Central memory CD8-positive, alpha-beta T cell (primary cell): ENCODE results near the gene PHF19.

Source experiments
- ATAC-seq: fragments of 150-1000 bp; cut with Tn5 transposase; replicated peaks from 2 replicates; pipeline ENCODE4 v1.10.0; 2022; ENCODE audit warnings: mild to moderate bottlenecking, moderate FRiP score, moderate number of reproducible peaks; ENCODE audit not compliant: poor library complexity, severe bottlenecking; ENCODE audit errors: extremely low read depth
- DNase-seq, 2 donors: peaks; one replicate each; pipeline ENCODE4 v3.0.0; 2021; ENCODE audit warnings: low spot score in 2 of 2
- H3K27ac Mint-ChIP-seq: one replicate; pipeline ENCODE4 v1.8.0; 2022; ENCODE audit warnings: low read depth, mild to moderate bottlenecking, moderate library complexity, mixed read lengths
- H3K27me3 Mint-ChIP-seq: one replicate; pipeline ENCODE4 v1.8.0; 2022; ENCODE audit warnings: mixed read lengths
- H3K36me3 Mint-ChIP-seq: one replicate; pipeline ENCODE4 v1.8.0; 2022; ENCODE audit warnings: mild to moderate bottlenecking, moderate library complexity, mixed read lengths; ENCODE audit not compliant: insufficient read depth
- H3K4me1 Mint-ChIP-seq: one replicate; pipeline ENCODE4 v1.8.0; 2022; ENCODE audit warnings: mixed read lengths
- H3K4me3 Mint-ChIP-seq: one replicate; pipeline ENCODE4 v1.8.0; 2022; ENCODE audit warnings: mild to moderate bottlenecking, moderate library complexity, mixed read lengths
- H3K9me3 Mint-ChIP-seq: one replicate; pipeline ENCODE4 v1.8.0; 2022; ENCODE audit warnings: mixed read lengths

PHF19 gene

DNA sequence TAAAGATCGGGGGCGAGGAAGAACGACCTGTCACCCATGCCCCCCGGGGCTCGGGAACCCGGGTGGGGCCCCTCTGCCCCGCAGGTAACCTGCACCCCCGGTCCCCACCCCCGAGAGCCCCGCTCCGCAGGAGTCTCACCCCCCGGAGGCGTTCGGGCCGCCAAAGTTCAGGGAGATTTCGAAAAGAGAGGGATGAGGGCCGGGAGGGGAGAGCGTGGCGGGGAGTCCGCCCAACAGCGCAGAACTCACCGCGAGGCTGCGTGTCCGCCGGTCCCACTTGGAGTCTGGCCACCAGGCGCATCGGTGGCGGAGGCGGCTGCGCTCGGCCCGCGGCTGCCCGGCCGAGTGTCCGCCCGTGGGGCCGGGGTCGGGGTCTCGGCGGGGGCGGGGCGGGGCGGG is at the start of gene PHF19:
Gene PHF19 (minus strand): TSS at position 347 of the 399 bp plus-strand sequence. CDS start 2,447 bp downstream, outside the sequence.
- peak; percentile 12 for ATAC-seq
- H3K27ac Mint-ChIP-seq = peak within 1 kb of the TSS; percentile 76
- H3K36me3 Mint-ChIP-seq = peaks cover 31% of the 10 kb centered on the region
- H3K9me3 Mint-ChIP-seq = no peaks in the 10 kb centered on the region
- peaks cover 51% of the 10 kb centered on the region for H3K4me1 Mint-ChIP-seq
- DNase-seq = no peak
- peak within 1 kb of the TSS; percentile 81 for H3K4me3 Mint-ChIP-seq
- no peaks in the 10 kb centered on the region for H3K27me3 Mint-ChIP-seq

DNA sequence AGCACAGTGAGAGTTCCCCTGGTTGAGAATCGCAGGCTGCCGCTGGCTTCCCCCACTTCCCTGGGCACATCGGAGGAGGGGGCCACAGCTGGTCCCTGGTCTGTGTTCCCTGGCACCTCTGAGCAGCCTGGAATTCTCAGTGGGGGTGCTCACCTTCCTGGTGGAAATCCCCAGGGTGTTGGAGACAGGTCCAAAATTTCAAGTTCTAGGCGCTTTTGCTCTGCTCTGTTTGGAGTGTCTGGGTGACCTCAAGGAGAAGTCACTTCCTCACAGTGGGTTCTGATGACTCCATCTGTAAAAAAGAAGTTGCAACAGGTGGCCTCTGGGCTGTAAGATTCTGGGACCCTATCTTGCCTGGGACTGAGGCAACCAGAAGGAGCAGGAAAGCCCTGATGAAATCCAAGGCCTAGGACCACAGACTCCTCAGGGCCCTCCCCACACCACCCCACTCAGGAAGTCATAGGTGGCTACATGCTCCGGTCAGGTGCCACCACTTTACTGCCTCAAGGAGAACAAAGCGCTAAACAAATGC is 49.5 kb upstream of the PHF19 start, which contains the start of gene TRAF1:
Gene TRAF1 (minus strand): TSS at position 400 of the 532 bp plus-strand sequence. CDS start 721 bp downstream, outside the sequence.
- peak within 1 kb of the TSS; percentile 97 for H3K27ac Mint-ChIP-seq
- H3K4me1 Mint-ChIP-seq = peaks cover 87% of the 10 kb centered on the region
- H3K27me3 Mint-ChIP-seq = no peaks in the 10 kb centered on the region
- peak; percentile 35 for ATAC-seq
- peak within 1 kb of the TSS; percentile 93 for H3K4me3 Mint-ChIP-seq
- DNase-seq = no peak
- no peaks in the 10 kb centered on the region for H3K9me3 Mint-ChIP-seq
- H3K36me3 Mint-ChIP-seq = peaks cover 41% of the 10 kb centered on the region

DNA sequence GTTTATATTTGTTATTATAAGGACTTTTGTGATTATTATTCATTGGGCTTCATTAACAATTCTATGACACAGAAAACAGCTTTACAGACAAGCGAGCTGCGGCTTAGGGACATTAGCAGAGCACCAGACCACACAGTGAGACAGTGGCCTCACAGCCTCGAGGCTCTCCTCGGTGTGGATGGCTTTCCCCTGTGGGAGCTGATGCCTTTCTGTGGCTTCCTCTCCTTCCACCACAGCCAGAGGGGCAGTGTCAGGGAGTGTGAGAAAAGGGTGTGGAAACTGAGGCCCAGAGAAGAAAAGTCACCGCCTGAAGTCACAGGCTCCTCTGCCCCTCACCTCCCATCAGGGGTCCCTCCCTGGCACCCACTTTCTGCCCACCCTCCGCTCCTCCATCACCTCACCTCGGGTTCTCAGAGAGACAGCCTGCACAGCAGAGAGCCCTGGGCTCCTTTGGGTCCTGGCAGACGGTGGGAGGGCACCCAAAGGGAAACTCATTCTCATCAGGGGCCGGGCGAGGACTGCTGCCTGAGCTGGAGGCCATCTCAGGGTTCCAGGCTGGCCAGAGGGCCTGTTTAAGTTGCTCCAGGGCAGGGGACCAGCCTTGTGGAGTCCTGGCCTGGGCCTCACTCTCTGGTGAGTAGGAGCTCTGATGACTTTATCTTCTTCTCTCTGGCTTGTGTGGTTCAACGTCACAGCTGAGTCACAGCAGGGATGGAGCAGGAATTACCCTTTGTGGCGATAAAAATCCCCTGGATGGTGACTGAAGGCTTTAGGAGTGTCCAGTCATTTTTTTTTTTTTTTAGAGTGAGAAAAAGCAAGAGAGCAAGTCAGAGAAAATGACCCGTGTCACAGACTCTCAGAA is 48.8 kb upstream of the PHF19 start:
- Mint-ChIP-seq H3K4me1 (peaks cover 88% of the 10 kb centered on the region), H3K27me3 (no peaks in the 10 kb centered on the region), H3K4me3 (peak overlapping the region; percentile 93), H3K27ac (peak overlapping the region; percentile 97), H3K36me3 (peaks cover 39% of the 10 kb centered on the region), H3K9me3 (no peaks in the 10 kb centered on the region)
- DNase-seq (peak in 1 of 2 donors; percentile 41), ATAC-seq (peak; percentile 49)

DNA sequence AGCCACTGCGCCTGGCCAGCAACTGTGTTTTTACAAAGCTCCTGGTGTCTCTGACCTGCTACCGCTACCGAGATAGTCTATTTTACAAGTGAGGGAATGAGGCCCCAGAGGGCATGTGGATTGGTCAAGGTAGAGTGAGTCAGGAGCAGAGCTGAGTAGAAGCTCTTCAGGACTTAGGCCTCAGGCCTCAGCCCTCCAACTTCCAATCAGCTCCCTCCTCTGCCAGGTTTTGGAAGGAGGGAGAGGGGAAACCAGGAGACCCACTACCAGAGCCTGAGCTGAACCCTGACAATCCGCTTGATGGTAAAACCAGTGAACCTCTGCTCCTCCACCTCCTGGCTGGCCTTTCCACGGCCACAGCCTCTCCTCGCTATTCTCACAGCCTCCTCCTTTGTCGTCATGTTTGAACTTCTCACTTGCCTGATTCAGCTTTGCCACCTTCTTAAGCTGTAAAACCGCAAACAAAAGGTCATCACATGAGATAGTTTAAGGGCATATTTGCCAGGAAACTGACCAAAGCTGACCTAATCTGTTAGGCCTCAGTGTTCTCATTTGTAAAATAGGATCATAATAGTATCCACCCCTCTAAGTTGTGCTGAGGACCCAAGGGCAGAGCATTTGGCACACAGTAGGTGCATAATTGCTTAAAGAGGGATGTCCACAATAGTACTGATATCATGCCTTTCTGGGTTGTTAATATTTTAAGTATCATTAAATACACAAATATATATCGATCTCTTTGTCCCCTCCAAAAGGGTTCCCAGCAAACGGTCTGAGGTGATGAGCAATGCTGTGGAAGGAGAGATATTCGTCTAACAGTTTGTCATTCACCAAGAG is 47.9 kb upstream of the PHF19 start:
- peaks cover 90% of the 10 kb centered on the region for H3K4me1 Mint-ChIP-seq
- H3K9me3 Mint-ChIP-seq = no peaks in the 10 kb centered on the region
- DNase-seq = no peak
- no peaks in the 10 kb centered on the region for H3K27me3 Mint-ChIP-seq
- no peak for ATAC-seq
- peak overlapping the region; percentile 97 for H3K27ac Mint-ChIP-seq
- H3K4me3 Mint-ChIP-seq = peak overlapping the region; percentile 93
- H3K36me3 Mint-ChIP-seq = peaks cover 36% of the 10 kb centered on the region

DNA sequence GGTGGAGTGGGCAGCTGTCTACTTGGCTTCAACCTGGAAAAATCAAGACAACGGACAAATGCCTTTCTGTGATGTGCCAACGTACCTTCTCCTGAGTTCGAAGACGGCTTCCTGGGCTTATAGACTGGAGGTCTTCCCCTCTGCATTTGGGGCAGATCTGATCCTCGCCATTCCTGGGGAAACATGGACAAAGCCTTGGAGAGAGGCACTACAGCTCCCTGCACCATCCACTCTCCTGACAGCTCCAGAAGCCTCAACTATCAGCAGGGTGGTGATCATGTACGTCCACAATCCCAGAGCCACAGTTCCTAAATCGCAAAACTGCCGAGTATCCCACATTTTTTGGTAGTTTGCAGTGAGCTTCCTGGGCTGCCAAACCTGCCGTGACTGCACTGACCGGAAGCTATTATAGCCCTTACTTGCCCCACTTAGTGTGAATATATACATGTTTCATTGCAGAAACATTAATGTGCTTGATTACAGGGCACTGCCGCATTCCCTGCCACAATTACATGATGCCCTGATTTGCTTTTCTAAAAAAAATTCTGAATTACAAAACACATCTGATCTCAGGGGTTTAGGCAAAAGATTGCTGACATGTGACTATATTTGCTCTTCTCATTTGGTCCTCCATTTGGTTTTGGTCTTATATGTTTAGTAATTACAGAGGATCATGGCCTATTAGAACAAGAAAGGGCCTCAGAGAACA is 46.8 kb upstream of the PHF19 start:
- H3K4me3 Mint-ChIP-seq = peak overlapping the region; percentile 93
- H3K27me3 Mint-ChIP-seq = no peaks in the 10 kb centered on the region
- DNase-seq = no peak
- no peaks in the 10 kb centered on the region for H3K9me3 Mint-ChIP-seq
- peaks cover 95% of the 10 kb centered on the region for H3K4me1 Mint-ChIP-seq
- H3K27ac Mint-ChIP-seq = peak overlapping the region; percentile 97
- peaks cover 47% of the 10 kb centered on the region for H3K36me3 Mint-ChIP-seq
- ATAC-seq = no peak

DNA sequence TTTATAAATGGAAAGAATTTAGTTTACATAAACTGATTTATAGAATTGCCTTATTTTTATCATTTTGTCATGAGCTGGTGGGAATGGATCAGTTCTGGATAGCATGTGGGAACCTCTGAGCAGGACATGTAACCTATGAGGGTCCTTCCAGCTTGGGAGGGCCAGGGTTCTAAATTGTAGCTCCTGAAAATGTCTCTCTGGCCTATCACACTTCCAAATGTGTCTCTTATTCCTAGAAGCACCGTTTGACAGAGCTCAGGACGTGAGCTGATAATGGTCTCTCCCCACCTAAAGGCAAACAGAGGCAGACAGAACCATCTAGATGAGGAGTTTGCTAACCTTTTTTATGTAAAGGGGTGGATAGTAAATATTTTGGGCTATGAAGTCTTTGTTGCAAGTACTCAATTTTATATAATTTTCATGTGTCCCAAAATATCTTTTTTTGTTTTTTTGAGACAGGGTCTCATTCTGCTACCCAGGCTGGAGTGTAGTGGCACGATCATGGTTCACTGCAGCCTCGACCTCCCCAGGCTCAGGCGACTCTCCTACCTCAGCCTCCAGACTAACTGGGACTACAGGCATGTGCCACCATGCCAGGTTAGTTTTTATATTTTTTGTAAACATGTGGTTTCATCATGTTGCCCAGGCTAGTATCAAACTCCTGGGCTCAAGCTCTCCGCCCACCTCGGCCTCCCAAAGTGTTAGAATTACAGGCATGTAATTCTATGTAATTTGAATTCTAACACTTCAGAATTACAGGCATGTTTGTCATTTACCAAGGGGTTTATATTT is 45.6 kb upstream of the PHF19 start:
- ATAC-seq (no peak), DNase-seq (no peak)
- H3K27ac Mint-ChIP-seq = peak overlapping the region; percentile 97
- peaks cover 93% of the 10 kb centered on the region for H3K4me1 Mint-ChIP-seq
- no peaks in the 10 kb centered on the region for H3K9me3 Mint-ChIP-seq
- no peaks in the 10 kb centered on the region for H3K27me3 Mint-ChIP-seq
- peaks cover 41% of the 10 kb centered on the region for H3K36me3 Mint-ChIP-seq
- peak overlapping the region; percentile 93 for H3K4me3 Mint-ChIP-seq

DNA sequence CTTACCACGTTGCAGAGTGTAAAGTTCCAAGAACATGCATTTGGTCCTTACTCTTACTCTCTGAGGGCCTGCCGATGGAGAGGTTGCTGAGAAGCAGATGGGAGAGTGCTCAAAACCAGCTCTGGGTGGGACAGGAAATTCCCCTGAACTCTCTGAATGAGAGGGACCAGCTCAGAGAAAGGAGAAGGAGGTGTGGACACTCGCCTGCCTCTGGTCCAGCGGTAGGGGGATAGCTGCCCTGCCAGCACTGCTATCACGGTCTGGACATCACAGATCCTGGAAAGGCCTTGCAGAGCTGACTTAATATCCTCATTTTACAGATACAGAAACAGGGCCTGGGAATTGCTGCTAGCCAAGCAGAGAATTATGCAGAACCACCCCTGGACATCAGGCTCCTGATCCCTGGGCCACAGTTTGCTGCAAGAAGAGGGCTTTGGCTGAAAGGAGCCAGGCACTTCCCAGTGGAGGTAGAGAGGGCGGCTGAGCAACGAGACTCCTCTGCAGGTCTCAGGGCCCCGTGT is 44.7 kb upstream of the PHF19 start:
- peak overlapping the region; percentile 93 for H3K4me3 Mint-ChIP-seq
- DNase-seq (no peak), ATAC-seq (no peak)
- peaks cover 92% of the 10 kb centered on the region for H3K4me1 Mint-ChIP-seq
- H3K9me3 Mint-ChIP-seq = no peaks in the 10 kb centered on the region
- peak overlapping the region; percentile 97 for H3K27ac Mint-ChIP-seq
- no peaks in the 10 kb centered on the region for H3K27me3 Mint-ChIP-seq
- H3K36me3 Mint-ChIP-seq = peaks cover 48% of the 10 kb centered on the region

DNA sequence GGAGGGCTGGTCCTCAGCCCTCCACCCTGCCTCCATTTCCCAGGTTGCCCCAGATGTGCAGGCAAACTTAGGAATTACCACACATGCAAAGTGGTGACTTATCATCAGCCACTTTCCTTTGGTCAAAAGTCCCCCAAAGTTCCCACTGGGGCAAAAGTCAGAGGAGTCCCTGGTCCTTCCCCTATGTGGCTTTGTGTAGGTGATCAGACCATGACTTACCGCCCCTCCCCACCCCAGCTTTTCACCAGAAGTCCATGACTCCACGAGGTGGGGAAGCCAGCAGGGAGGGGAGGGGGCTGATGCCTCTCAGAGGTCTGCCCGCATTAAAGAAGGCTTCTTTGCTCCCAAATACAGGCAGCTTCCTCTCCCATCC is 43.8 kb upstream of the PHF19 start:
- Mint-ChIP-seq H3K27ac (peak overlapping the region; percentile 97), H3K4me3 (peak overlapping the region; percentile 93), H3K4me1 (peaks cover 92% of the 10 kb centered on the region), H3K27me3 (no peaks in the 10 kb centered on the region), H3K9me3 (no peaks in the 10 kb centered on the region), H3K36me3 (peaks cover 48% of the 10 kb centered on the region)
- no peak for ATAC-seq
- no peak for DNase-seq

DNA sequence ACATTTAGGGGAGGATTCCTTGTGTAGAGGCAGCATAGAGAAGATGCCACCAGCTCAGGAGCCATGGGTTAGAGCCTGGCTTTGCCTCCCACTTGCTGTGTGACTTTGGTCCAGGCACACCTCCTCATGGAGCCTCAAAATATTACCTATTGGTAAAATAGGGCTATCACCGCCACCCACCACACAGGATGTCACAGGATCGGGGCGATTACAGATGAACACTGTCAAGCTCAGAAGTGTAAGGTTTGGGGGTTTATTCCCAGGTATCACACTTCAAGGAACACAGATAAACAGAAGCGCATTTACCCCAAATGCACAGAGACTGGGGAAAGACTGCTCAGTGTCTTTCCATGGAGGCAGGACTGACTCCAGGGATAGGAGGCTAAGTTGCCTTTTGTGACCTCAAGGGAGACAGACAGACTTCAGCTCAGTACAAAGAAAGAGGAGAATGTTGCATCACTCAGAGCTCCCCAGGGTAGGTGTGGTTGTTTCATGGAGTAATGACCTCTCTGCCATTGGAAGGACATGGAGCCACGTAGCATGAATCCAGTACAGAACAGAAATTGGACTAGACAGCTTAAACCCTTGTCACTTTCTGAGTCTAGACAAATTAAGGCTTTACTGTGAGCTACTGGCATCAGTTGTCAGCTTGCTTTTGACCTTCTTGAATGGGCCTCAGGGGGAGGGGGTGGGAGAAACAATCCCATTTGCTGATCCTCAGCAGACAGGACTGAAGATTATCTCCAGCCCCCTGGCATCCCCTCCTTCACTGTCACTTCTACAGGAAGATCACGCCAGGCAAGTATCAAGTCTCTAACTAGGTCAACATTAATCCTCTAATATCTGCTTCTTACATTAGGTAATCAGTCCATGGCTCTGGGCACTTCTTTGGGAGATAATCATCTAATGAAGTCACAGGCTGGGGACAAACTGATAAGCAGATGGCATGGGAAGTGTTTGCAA is 43.1 kb upstream of the PHF19 start:
- peak overlapping the region; percentile 97 for H3K27ac Mint-ChIP-seq
- no peaks in the 10 kb centered on the region for H3K27me3 Mint-ChIP-seq
- H3K36me3 Mint-ChIP-seq = peaks cover 44% of the 10 kb centered on the region
- DNase-seq (peak in 1 of 2 donors; percentile 48), ATAC-seq (peak; percentile 80)
- H3K4me1 Mint-ChIP-seq = peaks cover 89% of the 10 kb centered on the region
- H3K4me3 Mint-ChIP-seq = peak overlapping the region; percentile 93
- H3K9me3 Mint-ChIP-seq = no peaks in the 10 kb centered on the region

DNA sequence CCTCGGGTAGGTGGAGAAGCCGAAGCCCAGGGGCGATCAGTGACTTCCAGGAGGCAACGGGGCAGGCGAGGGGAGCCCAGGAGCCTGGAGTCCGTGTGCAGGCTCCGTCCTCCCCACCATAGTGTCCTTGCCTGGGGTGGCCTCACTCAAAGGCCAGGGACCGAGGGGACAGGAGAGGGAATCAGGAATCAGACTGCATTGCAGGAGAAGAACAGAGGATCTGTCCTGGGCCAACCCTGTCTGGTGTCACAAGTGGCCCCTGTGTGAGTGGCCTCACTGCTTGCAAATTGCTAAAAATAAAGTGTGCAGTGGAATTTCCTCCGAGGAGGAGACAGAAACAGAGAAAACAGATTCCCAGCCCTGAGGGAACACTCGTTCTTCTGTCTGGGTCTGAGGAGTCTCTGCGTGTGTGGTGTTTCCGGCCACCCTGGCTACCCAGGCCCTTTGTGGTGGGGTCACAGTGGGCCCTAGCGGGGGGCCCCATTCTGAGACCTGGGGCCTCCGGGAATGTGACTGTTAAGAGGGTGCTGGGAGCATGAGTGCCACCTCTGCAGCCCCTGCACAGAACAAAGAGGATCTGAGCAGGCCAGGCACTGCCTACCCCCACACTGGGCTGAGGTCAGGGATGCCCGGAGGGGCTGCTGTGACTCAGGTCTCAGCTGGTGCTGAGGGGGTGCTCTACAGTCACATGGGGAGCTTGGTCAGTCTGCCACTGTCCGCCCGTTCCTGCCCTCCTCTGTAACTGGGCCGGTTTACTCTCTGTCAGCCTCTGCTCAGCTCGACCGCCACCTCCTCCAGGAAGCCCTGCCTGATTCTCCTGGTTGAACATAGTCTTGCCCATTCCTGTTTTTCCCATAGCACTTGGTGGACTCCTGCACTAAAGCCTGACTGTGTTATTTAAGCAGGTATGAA is 42.2 kb upstream of the PHF19 start:
- Mint-ChIP-seq H3K9me3 (no peaks in the 10 kb centered on the region), H3K4me1 (peaks cover 86% of the 10 kb centered on the region), H3K4me3 (peak overlapping the region; percentile 93), H3K27me3 (no peaks in the 10 kb centered on the region), H3K27ac (peak overlapping the region; percentile 97), H3K36me3 (peaks cover 46% of the 10 kb centered on the region)
- no peak for ATAC-seq
- DNase-seq = no peak
